Measurements from ENCODE around the gene APBA2.

Gene APBA2

DNA sequence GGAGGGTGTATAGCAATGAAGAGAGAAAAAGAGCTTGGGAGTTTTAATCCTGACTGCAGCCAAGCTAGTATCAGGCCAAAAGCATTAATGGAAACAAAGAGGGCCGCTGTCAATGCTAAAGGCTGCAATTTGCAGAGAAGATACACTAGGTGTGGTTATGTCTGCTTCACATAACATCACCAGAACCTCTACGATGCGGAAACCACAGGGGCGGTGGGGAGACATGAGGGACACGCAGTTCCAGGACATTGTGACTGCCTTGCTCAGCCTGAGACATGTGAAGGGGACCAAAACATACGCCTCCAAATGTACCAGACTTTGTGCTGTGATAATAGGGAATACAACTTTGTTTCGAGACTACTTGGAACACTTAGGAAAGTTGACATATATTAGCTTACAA is 88.4 kb downstream of the APBA2 start:
- TF ChIP-seq, protein P1, sequence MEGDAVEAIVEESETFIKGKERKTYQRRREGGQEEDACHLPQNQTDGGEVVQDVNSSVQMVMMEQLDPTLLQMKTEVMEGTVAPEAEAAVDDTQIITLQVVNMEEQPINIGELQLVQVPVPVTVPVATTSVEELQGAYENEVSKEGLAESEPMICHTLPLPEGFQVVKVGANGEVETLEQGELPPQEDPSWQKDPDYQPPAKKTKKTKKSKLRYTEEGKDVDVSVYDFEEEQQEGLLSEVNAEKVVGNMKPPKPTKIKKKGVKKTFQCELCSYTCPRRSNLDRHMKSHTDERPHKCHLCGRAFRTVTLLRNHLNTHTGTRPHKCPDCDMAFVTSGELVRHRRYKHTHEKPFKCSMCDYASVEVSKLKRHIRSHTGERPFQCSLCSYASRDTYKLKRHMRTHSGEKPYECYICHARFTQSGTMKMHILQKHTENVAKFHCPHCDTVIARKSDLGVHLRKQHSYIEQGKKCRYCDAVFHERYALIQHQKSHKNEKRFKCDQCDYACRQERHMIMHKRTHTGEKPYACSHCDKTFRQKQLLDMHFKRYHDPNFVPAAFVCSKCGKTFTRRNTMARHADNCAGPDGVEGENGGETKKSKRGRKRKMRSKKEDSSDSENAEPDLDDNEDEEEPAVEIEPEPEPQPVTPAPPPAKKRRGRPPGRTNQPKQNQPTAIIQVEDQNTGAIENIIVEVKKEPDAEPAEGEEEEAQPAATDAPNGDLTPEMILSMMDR (IDR thresholded peaks at IDR 0.05; ENCODE audit: low read depth, low read length) = no peak
- no peak for DNase-seq (ENCODE audit: extremely low read depth, low read depth)

DNA sequence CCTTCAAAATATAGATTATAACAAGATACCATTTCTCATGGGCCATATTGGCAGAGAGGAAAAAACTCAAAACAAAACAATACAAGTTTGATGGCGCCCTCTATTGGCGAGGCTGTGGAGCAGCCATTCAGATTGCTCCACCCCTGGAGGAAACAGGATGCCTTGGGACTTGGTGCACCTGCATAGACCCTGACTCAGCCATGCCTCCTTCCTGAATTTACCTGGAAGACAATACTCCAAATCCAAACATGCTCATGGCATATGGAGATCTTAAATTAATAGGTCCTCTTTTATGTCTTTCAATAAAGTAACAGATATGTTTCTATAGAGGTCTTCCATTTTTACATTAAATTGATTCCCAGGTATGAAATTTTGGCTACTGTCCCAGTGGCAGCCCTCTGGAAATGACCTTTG is 90.0 kb downstream of the APBA2 start:
- no peak for DNase-seq (ENCODE audit: extremely low read depth, low read depth)
- TF ChIP-seq, protein P1 (IDR thresholded peaks at IDR 0.05; ENCODE audit: low read depth, low read length) = peak; percentile 56

DNA sequence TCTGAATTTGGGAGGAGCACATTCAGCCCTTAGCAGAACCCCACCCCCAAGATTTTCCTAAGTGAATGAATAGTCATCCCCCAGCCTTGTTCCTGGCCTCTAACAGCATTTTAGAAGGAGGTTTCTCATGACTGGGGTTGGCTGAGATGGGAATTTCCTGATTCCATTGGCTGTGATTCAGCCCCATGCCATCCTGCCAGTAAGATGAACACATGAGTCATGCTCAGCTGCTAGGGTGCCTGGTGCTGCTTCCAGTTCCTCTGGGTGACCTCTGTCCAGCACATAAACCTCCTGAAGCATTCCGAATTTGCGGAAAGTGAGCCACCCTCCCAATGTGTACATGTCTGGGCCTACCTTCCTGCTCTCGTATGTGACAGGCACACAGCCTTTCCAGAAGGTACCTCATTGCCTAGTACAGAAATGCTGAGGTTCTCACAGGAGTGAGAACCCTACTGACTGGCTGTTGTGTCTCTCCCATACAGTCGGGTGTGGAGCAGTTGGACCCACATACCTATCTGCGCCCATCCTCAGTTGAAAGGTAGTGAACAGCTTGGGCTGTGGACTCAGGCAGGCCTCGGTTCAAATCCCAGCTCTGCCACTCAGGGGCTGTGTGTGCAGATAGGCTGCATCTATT is 91.7 kb downstream of the APBA2 start:
- DNase-seq (ENCODE audit: extremely low read depth, low read depth) = peak; percentile 65
- TF ChIP-seq, protein P1 (IDR thresholded peaks at IDR 0.05; ENCODE audit: low read depth, low read length) = no peak

DNA sequence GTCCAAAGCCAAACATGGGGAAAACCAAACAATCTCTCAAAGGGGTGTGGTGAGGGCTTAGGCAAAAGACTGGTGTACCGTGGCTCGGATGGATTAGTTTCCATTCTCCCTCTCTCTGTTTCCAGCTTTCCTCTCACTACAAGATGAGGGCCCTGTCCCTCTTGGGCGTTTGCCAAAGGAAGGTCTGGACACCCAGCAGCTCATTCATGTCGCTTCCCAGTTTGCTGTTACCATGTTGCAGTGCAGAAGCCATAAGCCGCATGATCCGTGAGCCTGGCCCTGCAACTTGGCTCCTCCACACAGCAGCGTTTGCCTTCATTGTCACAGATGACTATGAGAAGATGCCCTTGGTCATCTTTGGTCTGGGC is 92.2 kb downstream of the APBA2 start:
- TF ChIP-seq, protein P1 (IDR thresholded peaks at IDR 0.05; ENCODE audit: low read depth, low read length) = no peak

DNA sequence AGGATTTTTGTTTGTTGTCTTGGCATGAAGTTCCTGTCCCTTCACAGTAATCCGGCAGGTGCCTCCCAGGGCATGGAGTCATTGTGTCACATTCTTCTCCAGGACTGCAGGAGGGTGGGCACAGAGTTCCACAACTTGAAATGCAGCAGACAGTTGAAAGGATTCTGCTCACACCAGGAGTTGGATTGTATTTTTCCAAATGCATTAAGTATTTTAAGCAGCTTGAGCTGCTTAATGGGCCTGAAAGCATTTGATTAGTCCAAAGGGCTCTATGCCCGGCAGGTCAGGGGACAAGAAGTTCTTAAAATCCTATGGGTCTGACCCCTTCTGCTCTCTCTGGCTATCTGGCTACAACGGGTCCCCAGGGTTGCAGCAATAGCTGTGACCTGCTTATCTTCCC is 92.9 kb downstream of the APBA2 start:
- TF ChIP-seq, protein P1 (IDR thresholded peaks at IDR 0.05; ENCODE audit: low read depth, low read length) = no peak

More for the DNA sequence above, 92.2 kb downstream of the APBA2 start:
- no peak for DNase-seq (ENCODE audit: extremely low read depth, low read depth)

DNA sequence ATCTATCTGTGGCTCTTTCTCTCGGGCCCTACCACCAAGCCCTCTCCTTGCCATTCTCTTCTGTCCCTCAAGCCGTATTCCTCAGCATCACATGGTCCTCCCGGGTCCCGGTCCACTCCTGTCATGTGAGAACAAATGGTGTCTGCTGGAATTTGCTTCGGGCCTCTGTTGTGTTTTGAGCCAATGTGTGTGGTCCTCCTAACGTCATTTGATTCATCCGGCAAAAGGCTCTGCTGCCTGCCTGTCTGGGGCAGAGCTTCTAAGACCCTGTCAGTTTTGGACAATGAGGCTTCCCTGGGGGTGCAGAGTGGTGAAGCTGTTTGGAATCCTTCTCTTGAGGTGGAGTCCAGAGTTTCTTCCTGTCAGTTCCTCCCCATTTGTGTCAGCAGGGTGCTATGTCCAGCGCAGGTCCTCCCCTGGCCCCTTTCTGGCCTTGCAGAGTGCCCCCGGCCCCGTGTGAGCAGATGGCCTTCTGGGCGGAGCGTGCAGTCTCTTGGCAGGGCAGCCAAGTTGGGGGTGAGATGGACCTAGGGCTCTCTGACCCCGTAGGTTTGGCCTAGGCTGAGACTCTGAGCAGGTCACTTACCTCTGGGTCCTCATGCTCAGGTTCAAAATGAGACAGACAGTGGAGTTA is 93.6 kb downstream of the APBA2 start:
- no peak for DNase-seq (ENCODE audit: extremely low read depth, low read depth)
- TF ChIP-seq, protein P1 (IDR thresholded peaks at IDR 0.05; ENCODE audit: low read depth, low read length) = no peak

More for the DNA sequence above, 92.9 kb downstream of the APBA2 start:
- no peak for DNase-seq (ENCODE audit: extremely low read depth, low read depth)

DNA sequence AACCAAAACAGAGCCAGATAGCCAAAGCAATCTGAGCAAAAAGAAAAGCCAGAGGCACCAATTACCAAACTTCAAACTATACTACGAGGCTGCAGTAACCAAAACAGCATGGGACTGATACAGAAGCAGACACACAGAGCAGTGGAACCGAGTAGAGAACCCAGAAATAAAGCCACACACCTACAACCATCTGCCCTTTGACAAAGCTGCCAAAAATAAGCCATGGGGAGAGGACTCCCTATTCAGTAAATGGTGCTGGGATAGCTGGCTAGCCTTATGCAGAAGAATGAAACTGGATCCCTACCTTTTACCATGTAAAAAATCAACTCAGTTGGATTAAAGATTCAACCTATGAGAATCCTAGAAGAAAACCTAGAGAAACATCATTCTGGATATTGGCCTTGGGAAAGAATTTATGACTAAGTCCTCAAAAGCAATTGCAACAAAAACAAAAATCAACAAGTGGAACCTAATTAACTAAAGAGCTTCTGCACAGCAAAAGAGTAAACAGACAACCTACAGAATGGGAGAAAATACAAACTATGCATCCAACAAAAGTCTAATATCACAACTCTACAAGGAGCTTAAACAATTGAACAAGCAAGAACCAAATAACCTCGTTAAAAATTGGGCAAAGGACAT is 95.1 kb downstream of the APBA2 start:
- TF ChIP-seq, protein P1 (IDR thresholded peaks at IDR 0.05; ENCODE audit: low read depth, low read length) = no peak
- no peak for DNase-seq (ENCODE audit: extremely low read depth, low read depth)

Data from AG09319 (cell line).